Measurements from ENCODE around the gene OR4A16.

OR4A16 gene, protein sequence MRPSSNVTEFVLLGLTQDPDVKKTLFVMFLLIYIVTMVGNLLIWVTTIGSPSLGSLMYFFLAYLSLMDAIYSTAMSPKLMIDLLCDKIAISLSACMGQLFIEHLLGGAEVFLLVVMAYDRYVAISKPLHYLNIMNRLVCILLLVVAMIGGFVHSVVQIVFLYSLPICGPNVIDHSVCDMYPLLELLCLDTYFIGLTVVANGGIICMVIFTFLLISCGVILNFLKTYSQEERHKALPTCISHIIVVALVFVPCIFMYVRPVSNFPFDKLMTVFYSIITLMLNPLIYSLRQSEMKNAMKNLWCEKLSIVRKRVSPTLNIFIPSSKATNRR

DNA sequence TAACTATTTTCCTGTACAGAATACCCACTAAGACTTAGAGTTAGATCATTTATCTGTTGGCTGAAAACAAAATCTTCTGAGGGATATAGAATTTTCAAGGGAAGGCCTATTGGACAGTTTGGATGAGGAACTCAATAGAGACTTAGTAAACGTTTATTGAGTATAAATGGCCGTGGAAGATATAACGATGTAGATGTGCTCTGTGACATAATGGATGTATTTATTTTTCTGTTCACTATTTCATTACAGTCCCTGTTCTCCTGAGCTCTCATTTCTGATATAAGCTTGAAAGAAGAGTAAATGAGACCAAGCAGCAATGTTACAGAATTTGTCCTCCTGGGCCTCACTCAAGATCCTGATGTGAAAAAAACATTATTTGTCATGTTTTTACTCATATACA is at the start of gene OR4A16:
Gene OR4A16 (plus strand): TSS at position 301 of the 400 bp plus-strand sequence. CDS start 0 bp downstream, at position 301.
- TF ChIP-seq, protein P1, sequence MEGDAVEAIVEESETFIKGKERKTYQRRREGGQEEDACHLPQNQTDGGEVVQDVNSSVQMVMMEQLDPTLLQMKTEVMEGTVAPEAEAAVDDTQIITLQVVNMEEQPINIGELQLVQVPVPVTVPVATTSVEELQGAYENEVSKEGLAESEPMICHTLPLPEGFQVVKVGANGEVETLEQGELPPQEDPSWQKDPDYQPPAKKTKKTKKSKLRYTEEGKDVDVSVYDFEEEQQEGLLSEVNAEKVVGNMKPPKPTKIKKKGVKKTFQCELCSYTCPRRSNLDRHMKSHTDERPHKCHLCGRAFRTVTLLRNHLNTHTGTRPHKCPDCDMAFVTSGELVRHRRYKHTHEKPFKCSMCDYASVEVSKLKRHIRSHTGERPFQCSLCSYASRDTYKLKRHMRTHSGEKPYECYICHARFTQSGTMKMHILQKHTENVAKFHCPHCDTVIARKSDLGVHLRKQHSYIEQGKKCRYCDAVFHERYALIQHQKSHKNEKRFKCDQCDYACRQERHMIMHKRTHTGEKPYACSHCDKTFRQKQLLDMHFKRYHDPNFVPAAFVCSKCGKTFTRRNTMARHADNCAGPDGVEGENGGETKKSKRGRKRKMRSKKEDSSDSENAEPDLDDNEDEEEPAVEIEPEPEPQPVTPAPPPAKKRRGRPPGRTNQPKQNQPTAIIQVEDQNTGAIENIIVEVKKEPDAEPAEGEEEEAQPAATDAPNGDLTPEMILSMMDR (IDR thresholded peaks at IDR 0.05; ENCODE audit: extremely low read depth, missing control alignments) = no peak

DNA sequence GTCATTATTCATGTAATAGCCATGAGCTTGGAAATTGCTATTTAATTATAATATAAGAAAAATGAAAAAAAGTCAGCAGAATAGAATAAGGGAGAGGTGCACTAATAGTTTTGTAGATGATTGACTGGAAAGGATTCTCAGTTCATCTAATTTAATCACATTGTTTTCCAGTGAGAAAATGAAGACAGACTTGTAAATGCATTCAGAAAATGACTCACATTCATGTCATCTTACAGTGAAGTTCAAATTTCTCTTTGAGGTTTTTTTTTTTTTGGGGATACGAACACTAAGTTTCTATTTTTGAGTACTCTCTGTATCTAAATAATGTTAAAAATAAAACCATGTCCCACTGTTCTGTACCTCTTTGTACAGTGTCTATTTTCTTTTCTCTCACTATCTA is 18.5 kb upstream of the OR4A16 start:
- TF ChIP-seq, protein P1 (IDR thresholded peaks at IDR 0.05; ENCODE audit: extremely low read depth, missing control alignments) = no peak
- no peak for DNase-seq (ENCODE audit: low spot score)

More for the DNA sequence above, at the start of gene OR4A16:
- no peak for DNase-seq (ENCODE audit: low spot score)

DNA sequence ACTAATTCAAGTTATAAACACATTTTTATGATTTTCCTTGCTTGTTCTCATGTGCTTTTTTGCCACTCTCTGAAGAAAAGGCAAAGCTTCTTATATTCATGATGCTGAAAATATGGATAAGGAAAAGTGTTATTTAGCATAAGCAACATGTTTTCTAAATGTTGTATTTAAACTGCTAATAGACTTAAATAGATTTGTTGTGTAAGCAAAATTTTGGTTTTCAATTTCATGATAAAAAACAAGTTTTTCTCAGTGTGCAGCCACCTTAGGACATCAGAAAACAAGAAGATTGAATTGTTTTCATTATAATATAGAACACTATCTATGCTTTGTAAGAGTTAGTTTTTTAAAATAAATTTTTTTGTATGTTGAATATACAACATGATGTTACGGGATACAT is 2.3 kb downstream of the OR4A16 start:
- no peak for DNase-seq (ENCODE audit: low spot score)
- TF ChIP-seq, protein P1 (IDR thresholded peaks at IDR 0.05; ENCODE audit: extremely low read depth, missing control alignments) = no peak

DNA sequence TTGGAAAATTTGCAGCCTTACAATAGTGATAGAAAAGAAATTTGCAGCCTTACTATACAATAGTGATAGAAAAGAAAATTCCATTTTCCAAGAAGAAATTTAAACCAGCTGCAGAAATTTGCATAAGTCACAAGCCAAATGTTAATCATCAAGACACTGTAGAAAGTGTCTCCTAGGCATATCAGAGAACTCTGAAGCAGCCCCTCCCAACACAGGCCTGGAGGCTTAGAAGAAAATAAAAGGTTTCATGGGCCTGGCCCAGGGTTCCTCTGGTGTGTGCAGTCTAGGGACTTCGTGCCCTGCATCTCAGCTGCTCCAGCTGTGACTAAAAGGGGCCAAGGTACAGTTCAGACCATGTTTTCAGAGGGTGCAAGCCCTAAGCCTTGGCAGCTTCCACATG is 6.0 kb downstream of the OR4A16 start:
- TF ChIP-seq, protein P1 (IDR thresholded peaks at IDR 0.05; ENCODE audit: extremely low read depth, missing control alignments) = no peak
- DNase-seq (ENCODE audit: low spot score) = no peak

DNA sequence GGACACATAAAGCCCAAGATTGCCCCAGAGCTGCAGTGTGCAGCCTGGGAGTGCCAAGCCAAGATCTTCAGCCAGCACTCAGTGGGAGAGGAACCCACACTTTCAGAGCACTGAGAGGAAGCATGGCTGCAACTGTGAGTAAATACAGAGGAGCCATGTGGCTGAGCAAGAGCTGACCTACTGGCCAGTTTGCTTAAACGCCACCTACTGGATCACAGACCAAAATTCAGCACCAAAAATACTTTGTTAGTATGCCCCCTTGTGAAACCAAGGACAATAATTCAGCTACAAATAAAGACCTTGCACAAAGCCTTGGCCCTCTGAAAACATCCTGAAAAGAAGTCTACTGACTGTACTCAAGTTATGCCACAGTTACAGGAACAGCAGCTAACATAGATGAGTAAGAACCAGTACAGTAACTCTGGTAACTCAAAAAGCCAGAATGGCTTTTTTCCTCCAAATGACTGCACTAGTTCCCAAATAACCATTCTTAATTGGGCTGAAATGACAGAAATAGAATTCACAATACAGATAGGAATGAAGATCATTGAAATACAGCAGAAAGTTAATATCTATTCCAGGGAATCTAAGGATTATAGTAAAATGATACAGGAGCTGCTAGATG is 14.7 kb downstream of the OR4A16 start:
- no peak for DNase-seq (ENCODE audit: low spot score)
- TF ChIP-seq, protein P1 (IDR thresholded peaks at IDR 0.05; ENCODE audit: extremely low read depth, missing control alignments) = no peak

DNA sequence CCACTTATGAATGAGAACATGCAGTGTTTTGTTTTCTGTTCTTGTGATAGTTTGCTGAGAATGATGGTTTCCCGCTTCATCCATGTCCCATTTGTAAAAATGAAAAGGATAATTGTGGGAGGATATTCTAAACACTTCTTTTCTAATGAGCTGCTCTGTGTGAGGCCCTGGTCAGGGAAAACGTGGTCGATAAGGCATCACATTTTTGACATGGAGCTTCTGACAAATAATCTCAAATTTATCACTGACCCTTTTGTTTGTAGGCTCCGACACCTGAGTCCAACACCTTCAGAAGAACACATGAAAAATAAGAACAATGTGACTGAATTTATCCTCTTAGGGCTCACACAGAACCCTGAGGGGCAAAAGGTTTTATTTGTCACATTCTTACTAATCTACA is 24.7 kb downstream of the OR4A16 start, which contains the start of gene OR4A15:
Gene OR4A15 (plus strand): TSS at position 301 of the 400 bp plus-strand sequence. CDS start 0 bp downstream, at position 301.
- no peak for DNase-seq (ENCODE audit: low spot score)
- TF ChIP-seq, protein P1 (IDR thresholded peaks at IDR 0.05; ENCODE audit: extremely low read depth, missing control alignments) = no peak

All from GM20000 (cell line).